ENCODE results near the gene SIK2.

SIK2 gene

DNA sequence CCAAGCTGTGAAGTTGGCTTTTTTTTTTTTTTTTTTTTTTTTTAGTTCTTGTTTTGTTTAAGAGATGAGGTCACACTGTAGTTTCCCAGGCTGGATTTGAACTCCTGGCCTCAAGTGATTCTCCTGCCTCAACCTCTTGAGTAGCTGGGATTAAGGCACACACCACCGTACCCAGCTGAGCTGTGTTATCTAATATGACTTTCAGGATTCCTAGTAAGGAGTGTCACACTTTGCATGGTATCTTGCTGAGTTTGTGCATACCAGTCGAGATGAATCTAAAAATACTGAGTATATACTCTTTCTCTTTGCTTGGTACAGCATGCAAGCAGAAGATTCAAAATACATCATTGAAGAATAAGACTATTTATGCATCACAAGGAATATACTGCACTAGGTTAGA, 58.6 kb downstream of the SIK2 start:
- no peak overlapping the region for H3K4me3 ChIP-seq (replicated peaks; ENCODE audit: low read depth, low read length)
- DNase-seq (ENCODE audit: low read depth), result no peak
- TF ChIP-seq, protein P1, sequence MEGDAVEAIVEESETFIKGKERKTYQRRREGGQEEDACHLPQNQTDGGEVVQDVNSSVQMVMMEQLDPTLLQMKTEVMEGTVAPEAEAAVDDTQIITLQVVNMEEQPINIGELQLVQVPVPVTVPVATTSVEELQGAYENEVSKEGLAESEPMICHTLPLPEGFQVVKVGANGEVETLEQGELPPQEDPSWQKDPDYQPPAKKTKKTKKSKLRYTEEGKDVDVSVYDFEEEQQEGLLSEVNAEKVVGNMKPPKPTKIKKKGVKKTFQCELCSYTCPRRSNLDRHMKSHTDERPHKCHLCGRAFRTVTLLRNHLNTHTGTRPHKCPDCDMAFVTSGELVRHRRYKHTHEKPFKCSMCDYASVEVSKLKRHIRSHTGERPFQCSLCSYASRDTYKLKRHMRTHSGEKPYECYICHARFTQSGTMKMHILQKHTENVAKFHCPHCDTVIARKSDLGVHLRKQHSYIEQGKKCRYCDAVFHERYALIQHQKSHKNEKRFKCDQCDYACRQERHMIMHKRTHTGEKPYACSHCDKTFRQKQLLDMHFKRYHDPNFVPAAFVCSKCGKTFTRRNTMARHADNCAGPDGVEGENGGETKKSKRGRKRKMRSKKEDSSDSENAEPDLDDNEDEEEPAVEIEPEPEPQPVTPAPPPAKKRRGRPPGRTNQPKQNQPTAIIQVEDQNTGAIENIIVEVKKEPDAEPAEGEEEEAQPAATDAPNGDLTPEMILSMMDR (IDR thresholded peaks at IDR 0.05; ENCODE audit: low read length, missing control alignments), result no peak

DNA sequence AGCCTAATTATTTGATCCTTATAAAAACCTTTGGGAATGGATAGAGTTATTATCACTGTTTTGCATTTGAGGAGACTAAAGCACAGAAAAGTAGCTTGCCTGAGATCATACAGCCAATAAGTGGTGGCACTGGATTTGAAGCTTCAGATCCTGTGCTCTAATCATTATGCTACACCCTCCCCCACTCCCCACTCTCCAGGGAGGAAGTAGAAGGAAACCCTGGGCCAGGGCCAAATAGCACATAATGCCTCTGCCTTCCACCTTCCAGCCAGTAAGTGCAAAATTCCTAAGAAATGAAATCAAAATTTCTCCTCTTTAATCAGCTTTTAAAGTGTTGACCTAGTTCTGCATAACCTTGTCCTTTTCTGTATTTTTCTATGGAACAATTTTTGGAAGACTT, 61.6 kb downstream of the SIK2 start:
- TF ChIP-seq, protein P1 (IDR thresholded peaks at IDR 0.05; ENCODE audit: low read length, missing control alignments), result no peak
- no peak overlapping the region for H3K4me3 ChIP-seq (replicated peaks; ENCODE audit: low read depth, low read length)
- peak; percentile 54 for DNase-seq (ENCODE audit: low read depth)

DNA sequence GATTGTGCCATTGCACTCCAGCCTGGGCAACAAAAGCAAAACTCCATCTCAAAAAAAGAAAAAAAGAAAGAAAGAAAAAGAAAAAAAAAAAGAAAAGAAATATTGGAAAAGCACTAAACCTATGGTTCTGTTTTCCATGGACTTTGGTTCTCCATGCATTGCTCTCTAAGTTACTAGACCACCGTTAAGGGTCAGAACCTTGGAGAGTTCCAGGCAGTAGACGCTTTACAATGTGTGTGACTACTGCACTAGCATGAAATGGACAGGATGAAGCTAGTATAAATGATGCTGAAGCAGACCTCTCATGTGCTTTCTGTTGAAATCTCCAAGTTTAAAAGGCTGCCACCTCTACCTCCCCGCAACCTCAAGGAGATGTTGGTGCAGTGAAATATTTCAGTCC, 63.5 kb downstream of the SIK2 start:
- peak; percentile 81 for DNase-seq (ENCODE audit: low read depth)
- TF ChIP-seq, protein P1 (IDR thresholded peaks at IDR 0.05; ENCODE audit: low read length, missing control alignments), result no peak
- no peak overlapping the region for H3K4me3 ChIP-seq (replicated peaks; ENCODE audit: low read depth, low read length)

DNA sequence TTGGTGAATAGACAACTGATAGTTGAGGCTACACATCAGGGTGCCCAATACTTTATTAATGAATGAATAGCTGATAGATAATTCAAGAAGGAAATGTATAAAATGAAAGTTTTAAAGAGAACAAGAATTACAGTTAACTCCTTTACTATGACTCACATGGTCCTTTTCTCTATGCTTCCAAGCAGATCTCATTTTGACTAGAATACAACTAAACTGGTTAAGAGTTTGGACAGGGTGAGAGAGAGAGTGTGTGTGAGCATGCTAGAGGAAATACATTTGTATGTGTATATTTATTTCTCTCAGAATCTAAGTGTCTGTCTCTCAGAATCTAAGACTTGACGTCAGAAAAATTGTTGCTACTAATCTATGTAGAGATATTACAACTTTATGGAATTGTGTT, 66.7 kb downstream of the SIK2 start:
- TF ChIP-seq, protein P1 (IDR thresholded peaks at IDR 0.05; ENCODE audit: low read length, missing control alignments), result no peak
- H3K4me3 ChIP-seq (replicated peaks; ENCODE audit: low read depth, low read length), result no peak overlapping the region
- DNase-seq (ENCODE audit: low read depth), result no peak

DNA sequence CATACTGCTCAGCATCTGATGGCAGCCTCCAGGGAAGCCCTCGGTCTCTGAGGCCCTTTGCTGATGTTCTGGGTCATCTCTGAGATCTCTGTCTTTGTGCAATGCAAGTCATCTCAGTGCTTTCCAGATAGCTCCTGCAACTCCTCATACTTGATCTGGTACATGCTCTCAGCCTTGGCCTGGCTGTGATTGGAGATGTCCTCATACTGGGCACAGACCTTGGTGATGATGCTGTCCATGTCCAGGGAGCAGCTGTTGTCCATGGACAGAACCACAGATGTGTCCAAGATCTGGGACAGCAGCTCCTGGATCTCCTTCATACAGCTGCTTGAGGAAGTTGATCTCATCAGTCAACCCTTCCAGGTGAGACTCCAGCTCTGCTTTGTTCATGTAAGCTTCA, 69.1 kb downstream of the SIK2 start:
- DNase-seq (ENCODE audit: low read depth), result no peak
- H3K4me3 ChIP-seq (replicated peaks; ENCODE audit: low read depth, low read length), result no peak overlapping the region
- TF ChIP-seq, protein P1 (IDR thresholded peaks at IDR 0.05; ENCODE audit: low read length, missing control alignments), result no peak

DNA sequence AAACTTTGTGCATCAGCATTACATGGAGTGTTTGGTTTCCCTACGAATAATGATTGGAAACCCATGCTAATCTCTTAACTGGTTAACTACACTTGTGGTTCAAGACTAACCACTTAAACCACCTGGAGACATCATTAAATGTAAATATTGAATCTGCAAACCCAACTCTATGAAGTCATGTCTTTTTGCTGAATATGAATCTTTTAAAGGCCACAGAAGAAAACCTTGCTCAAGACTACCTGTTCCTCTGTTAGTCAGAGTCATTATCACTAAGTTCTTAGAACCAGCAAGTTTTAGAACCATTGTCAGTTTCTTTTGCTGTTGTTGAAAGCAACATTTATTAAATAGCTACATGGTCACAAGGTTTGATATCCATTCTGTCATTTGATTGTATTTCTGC, 70.7 kb downstream of the SIK2 start:
- no peak for DNase-seq (ENCODE audit: low read depth)
- H3K4me3 ChIP-seq (replicated peaks; ENCODE audit: low read depth, low read length), result no peak overlapping the region
- TF ChIP-seq, protein P1 (IDR thresholded peaks at IDR 0.05; ENCODE audit: low read length, missing control alignments), result no peak

DNA sequence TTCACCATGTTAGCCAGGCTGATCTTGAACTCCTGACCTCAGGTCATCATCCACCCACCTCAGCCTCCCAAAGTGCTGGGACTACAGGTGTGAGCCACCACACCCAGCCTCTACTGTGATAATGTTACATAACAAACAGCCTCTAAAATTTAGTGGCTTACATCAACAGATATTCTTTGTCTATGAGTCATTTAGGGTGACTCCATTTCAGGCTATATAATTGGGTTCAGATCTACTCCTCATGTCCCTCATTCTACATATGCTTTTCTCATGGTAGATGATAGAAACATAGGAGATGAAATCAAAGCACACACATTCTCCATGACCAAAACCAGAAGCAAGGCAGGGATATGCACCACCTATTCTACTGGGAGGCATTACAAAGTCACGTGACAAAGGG, 72.7 kb downstream of the SIK2 start:
- TF ChIP-seq, protein P1 (IDR thresholded peaks at IDR 0.05; ENCODE audit: low read length, missing control alignments), result no peak
- no peak for DNase-seq (ENCODE audit: low read depth)
- H3K4me3 ChIP-seq (replicated peaks; ENCODE audit: low read depth, low read length), result no peak overlapping the region

Data from fibroblast of pulmonary artery (primary cell).